CD14-positive monocyte (primary cell): ENCODE data around the gene TRIM47. TPM values are rescaled to one million over a fixed set of nuclear protein-coding genes. Genes with fewer than 3 reads are reported as not detected.

Source experiments
- DNase-seq, 3 donors: peaks; one replicate each; pipeline ENCODE4 v3.0.0-alpha.2; 2011 to 2022
- H2AFZ ChIP-seq: 2 replicates; pipeline ENCODE4 v1.6.0; 2012; ENCODE audit warnings: mild to moderate bottlenecking, low read depth, low read length, inconsistent platforms; ENCODE audit not compliant: insufficient read depth, poor library complexity, severe bottlenecking
- H3K27ac ChIP-seq, 2 donors: 1 replicate in 1 of 2; 2 replicates in 1 of 2; pipeline ENCODE4 v1.5.1; 2012 to 2013; ENCODE audit warnings: low read length in 2 of 2, control low read depth in 1 of 2, inconsistent platforms in 1 of 2, low read depth in 1 of 2, mild to moderate bottlenecking in 1 of 2
- H3K27me3 ChIP-seq, 2 donors: one replicate each; pipeline versions ENCODE4 v1.6.0 to v1.6.1; 2011 to 2013; ENCODE audit warnings: low read length in 2 of 2; ENCODE audit not compliant: control insufficient read depth in 2 of 2, insufficient read depth in 2 of 2
- H3K36me3 ChIP-seq, 2 donors: replicated peaks in 1 of 2; 1 replicate in 1 of 2; 2 replicates in 1 of 2; pipeline versions ENCODE4 v1.5.1 to v1.6.1; 2012 to 2013; ENCODE audit warnings: low read length in 2 of 2, control low read depth in 1 of 2, inconsistent platforms in 1 of 2, mild to moderate bottlenecking in 1 of 2; ENCODE audit not compliant: insufficient read depth in 2 of 2, control insufficient read depth in 1 of 2
- H3K4me1 ChIP-seq, 2 donors: 1 replicate in 1 of 2; 2 replicates in 1 of 2; pipeline versions ENCODE4 v1.5.1 to v1.6.1; 2012 to 2013; ENCODE audit warnings: low read length in 2 of 2, control low read depth in 1 of 2, inconsistent platforms in 1 of 2, mild to moderate bottlenecking in 1 of 2, moderate library complexity in 1 of 2; ENCODE audit not compliant: insufficient read depth in 2 of 2, control insufficient read depth in 1 of 2
- H3K4me2 ChIP-seq: replicated peaks from 2 replicates; pipeline ENCODE3; 2012; ENCODE audit warnings: low read length, moderate library complexity, mild to moderate bottlenecking; ENCODE audit not compliant: poor library complexity, severe bottlenecking; ENCODE audit errors: extremely low read depth
- H3K4me3 ChIP-seq, 3 experiments: fragments of 200-600 bp in 1 of 3; sonication (generic) in 1 of 3; replicated peaks in 1 of 3; 1 replicate in 2 of 3; 2 replicates in 1 of 3; pipeline ENCODE4 v1.5.1; 2011 to 2013; ENCODE audit warnings: low read length in 3 of 3, mild to moderate bottlenecking in 3 of 3, control low read depth in 2 of 3, low read depth in 2 of 3, inconsistent platforms in 1 of 3, moderate library complexity in 1 of 3
- H3K79me2 ChIP-seq: 2 replicates; pipeline ENCODE4 v1.6.0; 2012; ENCODE audit warnings: mild to moderate bottlenecking, control low read depth, inconsistent platforms, low read length, moderate library complexity; ENCODE audit not compliant: insufficient read depth
- H3K9ac ChIP-seq: 2 replicates; pipeline ENCODE4 v1.6.0; 2017; ENCODE audit warnings: low read length, mild to moderate bottlenecking; ENCODE audit not compliant: insufficient read depth, poor library complexity, severe bottlenecking
- H3K9me3 ChIP-seq, 2 donors: replicated peaks in 1 of 2; 1 replicate in 1 of 2; 2 replicates in 1 of 2; pipeline versions ENCODE4 v1.5.1 to v1.6.1; 2012 to 2013; ENCODE audit warnings: low read length in 2 of 2, control low read depth in 1 of 2; ENCODE audit not compliant: control insufficient read depth in 1 of 2, insufficient read depth in 1 of 2
- H4K20me1 ChIP-seq: 2 replicates; pipeline ENCODE4 v1.6.0; 2012; ENCODE audit warnings: mild to moderate bottlenecking, low read length, control low read depth, moderate library complexity; ENCODE audit not compliant: insufficient read depth
- H3K27ac Mint-ChIP-seq, 7 donors: one replicate each; pipeline ENCODE4 v1.8.0; 2020; ENCODE audit warnings: mild to moderate bottlenecking in 7 of 7, mixed read lengths in 7 of 7, moderate library complexity in 6 of 7, inconsistent platforms in 2 of 7
- H3K27me3 Mint-ChIP-seq, 3 donors: one replicate each; pipeline ENCODE4 v1.8.0; 2021 to 2022; ENCODE audit warnings: low read depth in 3 of 3, mild to moderate bottlenecking in 3 of 3, mixed read lengths in 3 of 3, moderate library complexity in 3 of 3, inconsistent platforms in 1 of 3
- H3K36me3 Mint-ChIP-seq, 2 donors: one replicate each; pipeline ENCODE4 v1.8.0; 2020; ENCODE audit warnings: mixed read lengths in 2 of 2, inconsistent platforms in 1 of 2, mild to moderate bottlenecking in 1 of 2
- H3K4me1 Mint-ChIP-seq: one replicate; pipeline ENCODE4 v1.8.0; 2020; ENCODE audit warnings: mild to moderate bottlenecking, mixed read lengths
- H3K4me3 Mint-ChIP-seq, 2 donors: one replicate each; pipeline ENCODE4 v1.8.0; 2020; ENCODE audit warnings: mild to moderate bottlenecking in 2 of 2, mixed read lengths in 2 of 2, moderate library complexity in 1 of 2
- H3K9me3 Mint-ChIP-seq, 7 donors: one replicate each; pipeline ENCODE4 v1.8.0; 2020 to 2022; ENCODE audit warnings: mixed read lengths in 7 of 7, mild to moderate bottlenecking in 6 of 7, moderate library complexity in 6 of 7, inconsistent platforms in 2 of 7
- WGBS: methylation state at CpG from one replicate; pipeline ENCODE4 v1.1.5; 2013; ENCODE audit warnings: missing lambda C conversion rate; ENCODE audit not compliant: insufficient coverage; 5-methylcytosine and 5-hydroxymethylcytosine counted together
- intact Hi-C, 2 donors: fragments of 100-400 bp; cut with micrococcal nuclease; formaldehyde crosslinking; loops; one replicate each; pipeline versions ENCODE4 v1.15.0 to v1.15.1; 2023
- polyA plus RNA-seq, 3 donors: library from polyadenylated mRNA; depleted of rRNA in 1 of 3; unstranded in 2 of 3; stranded (reverse) in 1 of 3; fragments of 300-500 nt in 2 of 3; fragments of >200 nt in 1 of 3; fragmentation: Illumina TruSeq in 2 of 3; gene quantifications; 1 replicate in 2 of 3; 2 replicates in 1 of 3; pipeline ENCODE4 v1.2.3, GENCODE V29; 2012 to 2021
- TF ChIP-seq, protein P1 (sequence below): fragments of 200-600 bp; IDR thresholded peaks from one replicate; pipeline ENCODE4 v1.8.0; 2022; ENCODE audit warnings: antibody characterized with exemption, mild to moderate bottlenecking

Gene TRIM47
- polyA plus RNA-seq, 3 donors = 0.20 TPM; not detected in 2

DNA sequence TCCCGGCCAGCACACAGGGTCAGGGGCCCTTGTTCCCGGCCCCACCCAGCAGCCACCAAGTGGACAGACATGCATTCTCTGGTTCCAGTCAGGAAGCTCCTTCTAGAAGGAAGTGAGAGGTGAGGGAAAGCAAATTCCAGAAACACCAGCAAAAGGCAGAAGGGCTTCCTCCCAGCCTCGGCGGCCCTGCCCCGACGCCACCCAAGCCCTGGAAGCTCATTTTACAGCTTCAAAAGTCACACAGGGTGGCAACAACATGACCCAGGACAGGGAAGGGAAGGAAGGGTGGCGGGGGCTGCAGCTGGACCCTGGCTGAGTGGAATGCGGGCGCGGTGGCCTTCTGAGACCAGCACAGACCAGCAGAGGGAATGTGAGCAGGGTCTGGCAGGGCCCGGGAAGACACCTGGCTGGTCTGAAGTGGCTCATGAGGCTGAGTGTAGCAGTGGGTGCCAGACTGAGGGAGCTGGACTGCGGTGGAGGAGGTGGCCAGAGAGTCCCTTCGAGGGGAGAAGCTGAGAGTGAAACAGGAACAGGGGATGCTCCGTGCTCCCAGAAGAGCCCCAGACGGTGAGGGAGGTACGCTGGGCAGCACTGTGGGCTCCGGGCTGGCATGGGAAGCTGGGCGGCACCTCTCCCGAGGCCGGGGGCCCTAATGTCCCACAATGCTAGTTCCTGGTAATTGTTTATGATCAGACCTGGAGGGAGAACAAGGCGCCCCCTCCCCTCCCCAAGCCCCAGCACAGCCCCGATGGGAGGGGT lies 32.3 kb downstream of the TRIM47 start:
- TF ChIP-seq, protein P1, sequence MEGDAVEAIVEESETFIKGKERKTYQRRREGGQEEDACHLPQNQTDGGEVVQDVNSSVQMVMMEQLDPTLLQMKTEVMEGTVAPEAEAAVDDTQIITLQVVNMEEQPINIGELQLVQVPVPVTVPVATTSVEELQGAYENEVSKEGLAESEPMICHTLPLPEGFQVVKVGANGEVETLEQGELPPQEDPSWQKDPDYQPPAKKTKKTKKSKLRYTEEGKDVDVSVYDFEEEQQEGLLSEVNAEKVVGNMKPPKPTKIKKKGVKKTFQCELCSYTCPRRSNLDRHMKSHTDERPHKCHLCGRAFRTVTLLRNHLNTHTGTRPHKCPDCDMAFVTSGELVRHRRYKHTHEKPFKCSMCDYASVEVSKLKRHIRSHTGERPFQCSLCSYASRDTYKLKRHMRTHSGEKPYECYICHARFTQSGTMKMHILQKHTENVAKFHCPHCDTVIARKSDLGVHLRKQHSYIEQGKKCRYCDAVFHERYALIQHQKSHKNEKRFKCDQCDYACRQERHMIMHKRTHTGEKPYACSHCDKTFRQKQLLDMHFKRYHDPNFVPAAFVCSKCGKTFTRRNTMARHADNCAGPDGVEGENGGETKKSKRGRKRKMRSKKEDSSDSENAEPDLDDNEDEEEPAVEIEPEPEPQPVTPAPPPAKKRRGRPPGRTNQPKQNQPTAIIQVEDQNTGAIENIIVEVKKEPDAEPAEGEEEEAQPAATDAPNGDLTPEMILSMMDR = no peak
- Histone ChIP-seq H2AFZ (no peak overlapping the region), H3K27me3 (no peaks in the 10 kb centered on the region), H3K79me2 (peaks cover 33% of the 10 kb centered on the region), H4K20me1 (peaks cover 70% of the 10 kb centered on the region), H3K4me3 (no peak overlapping the region), H3K9me3 (no peaks in the 10 kb centered on the region), H3K4me2 (peak overlapping the region; percentile 5), H3K4me1 (peaks cover 33 to 52% of the 10 kb centered on the region in 2 donors), H3K9ac (no peak overlapping the region), H3K27ac (peak overlapping the region; percentile 87), H3K36me3 (peaks cover 57 to 65% of the 10 kb centered on the region in 2 donors)
- Mint-ChIP-seq H3K27me3 (no peaks in the 10 kb centered on the region), H3K36me3 (peaks cover 55 to 68% of the 10 kb centered on the region in 2 donors), H3K9me3 (no peaks in the 10 kb centered on the region), H3K4me3 (peak overlapping the region in 1 of 2 donors; percentile 37), H3K4me1 (peaks cover 23% of the 10 kb centered on the region), H3K27ac (peak overlapping the region; percentile 69 to 91 (median 88))
- DNase-seq = no peak
- intact Hi-C loops = loop anchor here (5.0 to 10.0 kb wide), 2 partner anchors 69 to 181 kb away; partner anchors contain the start of genes RECQL5 (in 1 of the 2) and SAP30BP (in 1 of the 2)
- 62% methylated on average over 15 of the region's 22 CpGs for WGBS

DNA sequence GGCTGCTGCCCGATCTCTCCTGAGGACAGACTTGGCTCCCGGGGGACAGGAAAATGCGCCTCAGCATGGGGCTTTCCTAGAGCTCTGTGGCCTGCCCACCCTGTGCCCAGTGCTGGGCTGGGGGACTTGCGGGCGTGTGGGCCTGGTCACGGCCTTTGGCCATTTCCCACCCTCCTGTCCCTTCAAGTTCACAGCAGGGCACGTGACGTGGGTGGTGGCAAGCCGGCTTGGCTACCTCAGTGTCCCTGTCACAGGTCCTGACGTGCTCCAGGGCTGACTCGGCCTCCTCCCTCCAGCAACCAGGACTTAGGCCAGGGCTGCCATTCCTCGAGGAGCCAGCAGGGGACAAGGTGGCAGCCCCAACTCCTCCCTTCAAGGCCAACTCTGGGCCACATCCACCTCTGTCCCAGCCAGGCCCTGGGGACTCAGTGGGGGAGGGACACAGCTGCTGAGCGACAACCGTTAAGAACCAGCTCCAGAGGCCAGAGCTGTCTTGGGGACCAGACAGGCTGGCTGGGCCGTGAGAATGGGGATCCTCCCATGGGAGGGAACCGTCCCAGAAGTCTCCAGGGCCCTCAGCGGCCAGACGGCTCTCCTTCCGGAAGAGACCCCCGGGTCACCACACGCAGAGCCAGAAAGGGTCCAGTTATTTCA lies 33.2 kb downstream of the TRIM47 start:
- Histone ChIP-seq H3K4me1 (peaks cover 33 to 52% of the 10 kb centered on the region in 2 donors), H3K4me3 (peak overlapping the region in 2 of 3 experiments; percentile 89 to 91), H2AFZ (peak overlapping the region; percentile 56), H4K20me1 (peaks cover 72% of the 10 kb centered on the region), H3K79me2 (peaks cover 39% of the 10 kb centered on the region), H3K27me3 (no peaks in the 10 kb centered on the region), H3K4me2 (peak overlapping the region; percentile 86), H3K9me3 (no peaks in the 10 kb centered on the region), H3K27ac (peak overlapping the region; percentile 87), H3K9ac (peak overlapping the region; percentile 85), H3K36me3 (peaks cover 58 to 64% of the 10 kb centered on the region in 2 donors)
- H3K27ac Mint-ChIP-seq = peak overlapping the region; percentile 87 to 91 (median 88)
- TF ChIP-seq, protein P1 = peak; percentile 92
- DNase-seq = peak; percentile 85 to 93 (median 89)
- 16% methylated on average over 13 of the region's 21 CpGs for WGBS
- H3K36me3 Mint-ChIP-seq = peaks cover 52 to 68% of the 10 kb centered on the region in 2 donors
- H3K4me3 Mint-ChIP-seq = peak overlapping the region; percentile 16 to 42
- no peaks in the 10 kb centered on the region for H3K9me3 Mint-ChIP-seq
- peaks cover 23% of the 10 kb centered on the region for H3K4me1 Mint-ChIP-seq
- no peaks in the 10 kb centered on the region for H3K27me3 Mint-ChIP-seq
- intact Hi-C loops = loop anchor here (5.0 to 10.0 kb wide), 2 partner anchors 68 to 180 kb away; partner anchors contain the start of genes RECQL5 (in 1 of the 2) and SAP30BP (in 1 of the 2)
